Measurements from ENCODE around the gene CCDC92.

The CCDC92 gene

GRCh38 chr12:124010687-124011086 lies 38.1 kb upstream of the CCDC92 start:
- TF ChIP-seq CTCF (IDR thresholded peaks at IDR 0.05) = no peak
- Histone ChIP-seq H3K27ac (no peak overlapping the region), H3K4me3 (ENCODE audit: low read depth in 1 of 2, low read length in 1 of 2) (no peak overlapping the region), H3K9me3 (no peaks in the 10 kb centered on the region), H3K27me3 (no peaks in the 10 kb centered on the region), H3K36me3 (peaks cover 7% of the 10 kb centered on the region), H3K4me1 (ENCODE audit: control insufficient read depth in 1 of 2, insufficient read depth in 1 of 2, low read depth in 1 of 2, low read length in 1 of 2) (peaks cover 11 to 14% of the 10 kb centered on the region in 2 experiments)

DNA sequence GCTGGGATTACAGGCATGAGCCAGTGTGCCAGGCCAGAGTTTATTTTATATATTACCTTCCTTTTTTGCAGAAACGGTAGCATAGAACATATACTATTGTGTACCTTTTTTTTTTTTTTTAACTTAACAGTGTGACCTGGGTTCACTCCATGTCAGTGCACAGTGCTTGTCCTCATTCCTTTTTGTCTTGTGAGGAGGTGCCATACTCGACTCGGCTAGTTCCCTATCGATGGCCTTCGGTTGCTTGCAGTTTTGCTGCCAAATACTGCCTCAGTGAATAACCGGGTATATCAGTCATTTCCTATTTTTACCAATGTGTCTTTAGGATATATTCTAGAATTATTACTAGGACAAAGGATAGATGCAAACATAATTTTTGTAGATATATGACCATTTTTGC lies 37.1 kb upstream of the CCDC92 start:
- H3K9me3 ChIP-seq = no peaks in the 10 kb centered on the region
- no peak overlapping the region for H3K27ac ChIP-seq
- no peak overlapping the region for H3K4me3 ChIP-seq (ENCODE audit: low read depth in 1 of 2, low read length in 1 of 2)
- H3K27me3 ChIP-seq = no peaks in the 10 kb centered on the region
- peaks cover 7% of the 10 kb centered on the region for H3K36me3 ChIP-seq
- TF ChIP-seq CTCF (IDR thresholded peaks at IDR 0.05) = no peak
- H3K4me1 ChIP-seq (ENCODE audit: control insufficient read depth in 1 of 2, insufficient read depth in 1 of 2, low read depth in 1 of 2, low read length in 1 of 2) = peaks cover 11 to 14% of the 10 kb centered on the region in 2 experiments

DNA sequence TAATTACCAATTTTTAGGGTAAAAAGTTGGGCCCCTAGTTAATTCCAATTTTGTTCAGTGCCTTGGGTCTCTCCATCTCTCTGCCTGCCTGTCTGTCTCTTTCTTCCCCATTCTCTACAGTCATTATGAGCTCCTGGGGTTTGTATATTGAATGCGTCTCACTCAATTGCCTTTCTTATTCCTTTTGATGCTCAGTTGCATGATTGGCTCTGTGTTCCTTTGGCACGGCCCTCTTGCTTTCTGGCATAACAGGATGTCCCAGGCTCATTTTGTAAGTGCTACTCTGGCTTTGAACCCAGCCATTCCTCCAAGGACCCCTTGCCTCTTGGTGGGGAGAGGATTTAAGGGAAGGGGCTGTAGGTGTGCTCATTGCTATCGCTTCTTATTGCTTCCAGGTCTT lies 36.0 kb upstream of the CCDC92 start:
- peaks cover 7% of the 10 kb centered on the region for H3K36me3 ChIP-seq
- H3K9me3 ChIP-seq = no peaks in the 10 kb centered on the region
- H3K27me3 ChIP-seq = no peaks in the 10 kb centered on the region
- no peak overlapping the region for H3K4me3 ChIP-seq (ENCODE audit: low read depth in 1 of 2, low read length in 1 of 2)
- no peak overlapping the region for H3K27ac ChIP-seq
- TF ChIP-seq CTCF (IDR thresholded peaks at IDR 0.05) = no peak
- peaks cover 11 to 14% of the 10 kb centered on the region in 2 experiments for H3K4me1 ChIP-seq (ENCODE audit: control insufficient read depth in 1 of 2, insufficient read depth in 1 of 2, low read depth in 1 of 2, low read length in 1 of 2)

DNA sequence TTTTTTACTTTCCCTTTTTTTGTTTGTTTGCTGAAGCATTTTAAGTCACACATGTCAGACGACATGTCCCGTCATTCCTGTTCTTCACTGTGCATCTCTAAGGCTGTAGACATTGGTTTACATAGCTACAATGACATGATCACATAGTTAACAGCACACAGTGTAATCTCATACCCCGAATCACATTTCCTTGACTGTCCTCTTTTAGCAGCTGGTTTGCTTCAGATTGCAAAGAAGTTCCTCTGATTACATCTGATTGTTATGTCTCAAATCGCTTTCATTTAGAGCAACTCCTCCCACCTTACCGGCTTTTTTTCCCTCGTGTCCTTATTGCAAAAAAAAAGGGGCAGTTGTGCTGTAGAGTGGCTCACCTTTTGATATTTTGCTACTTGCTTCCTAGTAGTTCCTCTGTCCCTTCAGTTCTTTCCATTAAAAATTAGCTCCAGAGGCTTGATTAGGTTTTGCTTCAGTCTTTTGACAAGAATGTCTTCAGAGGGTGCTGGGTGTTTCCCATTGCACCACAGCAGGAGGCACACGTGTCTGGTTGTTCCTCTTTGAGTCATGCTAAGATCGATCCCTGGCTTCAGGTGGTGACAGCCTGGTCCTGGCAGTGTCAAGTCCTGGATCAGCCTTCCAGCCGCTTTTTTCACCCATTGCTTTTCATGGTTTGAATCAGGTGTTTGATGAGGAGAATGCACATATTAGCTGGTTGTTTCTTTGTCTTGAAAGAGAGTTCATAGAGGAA lies 35.4 kb upstream of the CCDC92 start:
- no peaks in the 10 kb centered on the region for H3K9me3 ChIP-seq
- no peaks in the 10 kb centered on the region for H3K27me3 ChIP-seq
- H3K36me3 ChIP-seq = peaks cover 7% of the 10 kb centered on the region
- H3K27ac ChIP-seq = no peak overlapping the region
- peaks cover 11 to 14% of the 10 kb centered on the region in 2 experiments for H3K4me1 ChIP-seq (ENCODE audit: control insufficient read depth in 1 of 2, insufficient read depth in 1 of 2, low read depth in 1 of 2, low read length in 1 of 2)
- TF ChIP-seq CTCF (IDR thresholded peaks at IDR 0.05) = no peak
- no peak overlapping the region for H3K4me3 ChIP-seq (ENCODE audit: low read depth in 1 of 2, low read length in 1 of 2)

GRCh38 chr12:124006846-124007713 lies 34.4 kb upstream of the CCDC92 start:
- peaks cover 1% of the 10 kb centered on the region for H3K36me3 ChIP-seq
- no peak for TF ChIP-seq CTCF (IDR thresholded peaks at IDR 0.05)
- no peak overlapping the region for H3K27ac ChIP-seq

More at GRCh38 chr12:124006846-124007713, 34.4 kb upstream of the CCDC92 start:
- H3K4me3 ChIP-seq (ENCODE audit: low read depth in 1 of 2, low read length in 1 of 2) = no peak overlapping the region
- H3K4me1 ChIP-seq (ENCODE audit: control insufficient read depth in 1 of 2, insufficient read depth in 1 of 2, low read depth in 1 of 2, low read length in 1 of 2) = peaks cover 11 to 14% of the 10 kb centered on the region in 2 experiments
- H3K27me3 ChIP-seq = no peaks in the 10 kb centered on the region
- H3K9me3 ChIP-seq = no peaks in the 10 kb centered on the region
